GM18517 (cell line): ENCODE data around the gene KRTAP29-1.

ENCODE experiments used
- ATAC-seq: cut with Tn5 transposase; IDR thresholded peaks from one replicate; pipeline ENCODE4 v1.9.1; 2021; ENCODE audit warnings: mild to moderate bottlenecking, moderate library complexity; ENCODE audit not compliant: unreplicated experiment

Gene KRTAP29-1

GRCh38 chr17:41329279-41329948 is 26.8 kb upstream of the KRTAP29-1 start:
- ATAC-seq: no peak

GRCh38 chr17:41328207-41328606 is 25.6 kb upstream of the KRTAP29-1 start:
- ATAC-seq: no peak

GRCh38 chr17:41327411-41328120 is 24.9 kb upstream of the KRTAP29-1 start:
- no peak for ATAC-seq

- ATAC-seq: no peak
Measured at GRCh38 chr17:41326173-41327145, 23.8 kb upstream of the KRTAP29-1 start.

- ATAC-seq: no peak
Measured at GRCh38 chr17:41325611-41326010, 23.0 kb upstream of the KRTAP29-1 start.

- ATAC-seq: no peak
Measured at GRCh38 chr17:41325126-41325525, 22.5 kb upstream of the KRTAP29-1 start.

- no peak for ATAC-seq
Measured at GRCh38 chr17:41324180-41325075, 21.8 kb upstream of the KRTAP29-1 start.

GRCh38 chr17:41322903-41323895 is 20.5 kb upstream of the KRTAP29-1 start:
- no peak for ATAC-seq

GRCh38 chr17:41322094-41322902 is 19.6 kb upstream of the KRTAP29-1 start:
- no peak for ATAC-seq

- ATAC-seq: no peak
Measured at GRCh38 chr17:41318231-41318630, 15.6 kb upstream of the KRTAP29-1 start.

GRCh38 chr17:41315814-41316445 is 13.3 kb upstream of the KRTAP29-1 start:
- ATAC-seq: no peak

- ATAC-seq: no peak
Measured at GRCh38 chr17:41315204-41315794, 12.6 kb upstream of the KRTAP29-1 start, which contains the start of gene KRTAP17-1. KRTAP17-1 (minus strand) TSS chr17:41315710; CDS start chr17:41315650, 60 bp downstream.

- no peak for ATAC-seq
Measured at GRCh38 chr17:41311111-41311510, 8.5 kb upstream of the KRTAP29-1 start.

- ATAC-seq: peak; percentile 29
Measured at GRCh38 chr17:41308918-41309359, 6.3 kb upstream of the KRTAP29-1 start, which contains the start of gene KRTAP16-1. KRTAP16-1 (minus strand) TSS chr17:41309309; CDS start chr17:41309253, 56 bp downstream.

- ATAC-seq: peak; percentile 64
Measured at GRCh38 chr17:41308251-41308917, 5.7 kb upstream of the KRTAP29-1 start.

- no peak for ATAC-seq
Measured at GRCh38 chr17:41307647-41308046, 5.0 kb upstream of the KRTAP29-1 start.

GRCh38 chr17:41304091-41304490 is 1.4 kb upstream of the KRTAP29-1 start:
- ATAC-seq: no peak
